Measurements from ENCODE around the gene MYO9A. TPM values are rescaled to one million over a fixed set of nuclear protein-coding genes. Genes with fewer than 3 reads are reported as not detected.
"Not testable (repeated sequence)": the region's sequence is repeated elsewhere in the genome, so short reads cannot be mapped to it uniquely, and the experiment has no call there.

MYO9A gene
- total RNA-seq, 2 donors from 2014 or later, result 24.0 to 28.6 TPM

DNA sequence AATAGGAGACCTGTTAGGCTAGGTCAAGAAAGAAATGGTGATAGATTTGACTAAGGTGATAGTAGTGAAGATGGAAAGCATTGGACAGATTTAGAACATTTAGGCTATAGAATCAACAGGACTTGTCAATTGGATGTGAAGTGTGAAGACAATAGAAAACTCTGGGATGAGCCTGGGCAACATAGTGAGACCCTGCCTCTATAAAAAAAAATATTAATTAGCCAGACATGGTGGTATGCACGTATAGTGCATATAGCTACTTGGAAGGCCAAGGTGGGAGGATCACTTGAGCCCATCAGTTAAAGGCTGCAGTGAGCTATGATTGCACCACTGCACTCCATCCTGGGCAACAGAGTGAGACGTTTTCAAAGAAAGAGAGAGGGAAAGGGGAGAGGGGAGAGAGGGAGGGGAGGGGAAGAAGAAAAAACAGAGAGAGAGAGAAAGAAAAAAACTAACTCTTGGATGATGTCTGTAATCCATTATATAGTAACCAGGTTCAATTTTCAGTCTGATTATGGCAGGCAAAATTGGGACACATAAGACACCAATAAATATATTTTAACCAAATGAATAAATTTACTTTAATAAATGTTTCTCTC, 9.9 kb upstream of the MYO9A start:
- Mint-ChIP-seq H3K4me3 (no peak overlapping the region), H3K27me3 (ENCODE audit: low read depth) (no peaks in the 10 kb centered on the region), H3K36me3 (ENCODE audit: insufficient read depth in 2 of 2) (no peaks in the 10 kb centered on the region), H3K4me1 (ENCODE audit: low read depth) (no peaks in the 10 kb centered on the region), H3K9me3 (no peaks in the 10 kb centered on the region), H3K27ac (no peak overlapping the region)
- no peak for ATAC-seq (replicated peaks in 1 of 2)
- DNase-seq, result no peak

- no peak for DNase-seq
- no peak overlapping the region for H3K27ac Mint-ChIP-seq
- H3K36me3 Mint-ChIP-seq (ENCODE audit: insufficient read depth in 2 of 2), result no peaks in the 10 kb centered on the region
- no peaks in the 10 kb centered on the region for H3K27me3 Mint-ChIP-seq (ENCODE audit: low read depth)
- no peak overlapping the region for H3K4me3 Mint-ChIP-seq
- no peak for ATAC-seq (replicated peaks in 1 of 2)
- H3K9me3 Mint-ChIP-seq, result no peaks in the 10 kb centered on the region
- peaks cover 7% of the 10 kb centered on the region for H3K4me1 Mint-ChIP-seq (ENCODE audit: low read depth)
These were observed 6.3 kb upstream of the MYO9A start for GRCh38 chr15:72124218-72124617.

- DNase-seq, result peak; percentile 82 to 84
- Mint-ChIP-seq H3K9me3 (no peaks in the 10 kb centered on the region), H3K4me3 (peak overlapping the region; percentile 97 to 100), H3K4me1 (ENCODE audit: low read depth) (peaks cover 51% of the 10 kb centered on the region), H3K27ac (peak overlapping the region; percentile 88), H3K27me3 (ENCODE audit: low read depth) (no peaks in the 10 kb centered on the region), H3K36me3 (ENCODE audit: insufficient read depth in 2 of 2) (peaks cover 0 to 3% of the 10 kb centered on the region in 2 donors)
- peak; percentile 74 to 76 for ATAC-seq (replicated peaks in 1 of 2)
These were observed 399 bp downstream of the MYO9A start for GRCh38 chr15:72117486-72118016.

GRCh38 chr15:72116731-72117485, 1.0 kb downstream of the MYO9A start:
- Mint-ChIP-seq H3K27ac (peak overlapping the region; percentile 88), H3K4me1 (ENCODE audit: low read depth) (peaks cover 51% of the 10 kb centered on the region), H3K27me3 (ENCODE audit: low read depth) (no peaks in the 10 kb centered on the region), H3K9me3 (no peaks in the 10 kb centered on the region), H3K36me3 (ENCODE audit: insufficient read depth in 2 of 2) (peaks cover 0 to 3% of the 10 kb centered on the region in 2 donors), H3K4me3 (peak overlapping the region; percentile 97 to 100)
- DNase-seq (peak in 1 of 2 donors; percentile 26), ATAC-seq (replicated peaks in 1 of 2) (no peak)

DNA sequence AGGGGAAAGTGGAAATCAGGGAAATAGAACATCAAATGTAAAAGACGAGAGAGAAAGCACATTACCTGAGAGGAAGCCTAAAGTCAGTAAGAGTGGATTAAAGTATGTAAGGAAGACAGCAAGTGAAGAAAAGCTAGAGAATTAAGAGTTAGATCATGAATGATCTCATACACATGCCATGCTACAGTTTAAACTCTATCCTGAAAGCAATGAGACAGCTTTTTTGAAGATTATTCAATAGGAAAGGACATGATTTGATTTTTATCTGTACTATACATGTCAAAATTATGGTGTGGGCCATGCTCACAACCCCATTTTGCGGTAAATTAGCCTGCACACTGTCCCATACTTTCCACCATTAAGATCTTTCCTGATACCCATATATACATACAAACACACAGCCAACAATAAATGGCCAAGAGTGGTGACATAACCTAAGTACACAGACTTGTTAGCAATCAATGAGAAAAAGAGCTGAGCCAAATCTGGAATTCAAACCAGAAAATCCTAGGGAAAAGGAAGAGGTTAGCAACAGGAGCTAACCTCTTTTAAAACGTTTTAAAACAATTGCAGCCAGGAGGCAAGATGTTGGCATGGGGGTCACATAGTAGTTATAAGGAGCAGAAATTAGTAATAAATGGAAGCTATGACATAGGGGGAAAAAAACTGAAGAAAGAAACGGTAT, 4.5 kb downstream of the MYO9A start:
- ATAC-seq (replicated peaks in 1 of 2) (no peak), DNase-seq (no peak)
- peaks cover 0 to 3% of the 10 kb centered on the region in 2 donors for H3K36me3 Mint-ChIP-seq (ENCODE audit: insufficient read depth in 2 of 2)
- H3K9me3 Mint-ChIP-seq, result no peaks in the 10 kb centered on the region
- peaks cover 37% of the 10 kb centered on the region for H3K4me1 Mint-ChIP-seq (ENCODE audit: low read depth)
- H3K4me3 Mint-ChIP-seq, result no peak overlapping the region
- H3K27ac Mint-ChIP-seq, result no peak overlapping the region
- H3K27me3 Mint-ChIP-seq (ENCODE audit: low read depth), result no peaks in the 10 kb centered on the region

GRCh38 chr15:72112805-72113204, 5.1 kb downstream of the MYO9A start:
- peaks cover 37% of the 10 kb centered on the region for H3K4me1 Mint-ChIP-seq (ENCODE audit: low read depth)
- ATAC-seq (replicated peaks in 1 of 2), result no peak
- H3K27ac Mint-ChIP-seq, result no peak overlapping the region

GRCh38 chr15:72112116-72112515, 5.8 kb downstream of the MYO9A start:
- ATAC-seq (replicated peaks in 1 of 2) (no peak), DNase-seq (no peak)
- H3K4me3 Mint-ChIP-seq, result no peak overlapping the region
- no peaks in the 10 kb centered on the region for H3K9me3 Mint-ChIP-seq
- H3K27me3 Mint-ChIP-seq (ENCODE audit: low read depth), result no peaks in the 10 kb centered on the region
- peaks cover 37% of the 10 kb centered on the region for H3K4me1 Mint-ChIP-seq (ENCODE audit: low read depth)
- H3K27ac Mint-ChIP-seq, result peak overlapping the region; percentile 7
- peaks cover 0 to 3% of the 10 kb centered on the region in 2 donors for H3K36me3 Mint-ChIP-seq (ENCODE audit: insufficient read depth in 2 of 2)

More at GRCh38 chr15:72112805-72113204, 5.1 kb downstream of the MYO9A start:
- no peak overlapping the region for H3K4me3 Mint-ChIP-seq
- no peaks in the 10 kb centered on the region for H3K9me3 Mint-ChIP-seq
- no peaks in the 10 kb centered on the region for H3K27me3 Mint-ChIP-seq (ENCODE audit: low read depth)
- no peak for DNase-seq
- peaks cover 0 to 3% of the 10 kb centered on the region in 2 donors for H3K36me3 Mint-ChIP-seq (ENCODE audit: insufficient read depth in 2 of 2)

DNA sequence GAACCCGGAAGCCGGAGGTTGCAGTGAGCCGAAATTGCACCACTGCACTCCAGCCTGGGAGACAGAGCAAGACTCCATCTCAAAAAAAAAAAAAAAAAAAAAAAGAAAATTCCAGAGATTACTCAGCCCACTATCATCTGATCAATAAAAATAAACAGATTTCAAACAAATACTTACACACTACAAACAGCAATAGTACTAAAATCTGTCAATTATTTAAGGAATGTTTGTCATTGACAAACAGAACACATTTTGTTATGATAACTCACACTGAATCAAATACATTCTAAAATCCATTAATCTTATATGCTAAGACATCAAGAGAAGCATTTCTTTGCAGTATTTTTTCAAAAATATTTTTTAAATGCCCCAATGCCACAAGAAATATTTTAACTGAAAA, 7.6 kb downstream of the MYO9A start:
- Mint-ChIP-seq H3K27me3 (ENCODE audit: low read depth) (no peaks in the 10 kb centered on the region), H3K4me3 (no peak overlapping the region), H3K36me3 (ENCODE audit: insufficient read depth in 2 of 2) (no peaks in the 10 kb centered on the region), H3K4me1 (ENCODE audit: low read depth) (peaks cover 21% of the 10 kb centered on the region), H3K9me3 (no peaks in the 10 kb centered on the region), H3K27ac (no peak overlapping the region)
- DNase-seq, result no peak
- ATAC-seq (replicated peaks in 1 of 2), result no peak

DNA sequence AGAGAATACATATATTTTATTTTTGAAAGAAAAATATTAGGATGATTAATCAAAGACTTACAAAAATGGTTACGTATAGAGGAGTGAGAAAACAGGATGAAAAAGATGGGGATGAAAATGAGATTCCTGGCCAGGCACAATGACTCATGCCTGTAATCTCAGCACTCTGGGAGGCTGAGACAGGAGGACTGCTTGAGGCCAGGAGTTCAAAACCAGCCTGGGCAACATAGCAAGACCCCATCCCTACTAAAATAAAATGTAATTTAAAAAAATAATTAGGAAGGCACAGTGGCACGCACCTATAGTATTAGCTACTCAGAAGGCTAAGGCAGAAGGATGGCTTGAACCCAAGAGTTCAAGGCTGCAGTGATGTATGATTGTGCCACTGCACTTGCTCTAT, 11.9 kb downstream of the MYO9A start:
- no peaks in the 10 kb centered on the region for H3K36me3 Mint-ChIP-seq (ENCODE audit: insufficient read depth in 2 of 2)
- no peaks in the 10 kb centered on the region for H3K27me3 Mint-ChIP-seq (ENCODE audit: low read depth)
- H3K27ac Mint-ChIP-seq, result no peak overlapping the region
- DNase-seq (no peak), ATAC-seq (replicated peaks in 1 of 2) (no peak)
- H3K9me3 Mint-ChIP-seq, result no peaks in the 10 kb centered on the region
- H3K4me3 Mint-ChIP-seq, result no peak overlapping the region
- no peaks in the 10 kb centered on the region for H3K4me1 Mint-ChIP-seq (ENCODE audit: low read depth)

GRCh38 chr15:72105111-72105510, 12.8 kb downstream of the MYO9A start:
- Mint-ChIP-seq H3K4me3 (no peak overlapping the region), H3K27ac (no peak overlapping the region), H3K9me3 (no peaks in the 10 kb centered on the region), H3K27me3 (ENCODE audit: low read depth) (no peaks in the 10 kb centered on the region), H3K36me3 (ENCODE audit: insufficient read depth in 2 of 2) (no peaks in the 10 kb centered on the region), H3K4me1 (ENCODE audit: low read depth) (no peaks in the 10 kb centered on the region)
- DNase-seq, result no peak
- ATAC-seq (replicated peaks in 1 of 2), result no peak

DNA sequence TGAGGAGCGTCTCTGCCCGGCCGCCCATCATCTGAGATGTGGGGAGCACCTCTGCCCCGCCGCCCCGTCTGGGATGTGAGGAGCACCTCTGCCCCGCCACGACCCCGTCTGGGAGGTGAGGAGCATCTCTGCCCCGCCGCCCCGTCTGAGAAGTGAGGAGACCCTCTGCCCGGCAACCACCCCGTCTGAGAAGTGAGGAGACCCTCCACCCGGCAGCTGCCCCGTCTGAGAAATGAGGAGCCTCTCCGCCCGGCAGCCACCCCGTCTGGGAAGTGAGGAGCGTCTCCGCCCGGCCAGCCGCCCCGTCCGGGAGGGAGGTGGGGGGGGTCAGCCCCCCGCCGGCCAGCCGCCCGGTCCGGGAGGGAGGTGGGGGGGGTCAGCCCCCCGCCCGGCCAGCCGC, 17.4 kb downstream of the MYO9A start:
- H3K4me3 Mint-ChIP-seq; H3K27ac Mint-ChIP-seq; ATAC-seq (replicated peaks in 1 of 2); H3K36me3 Mint-ChIP-seq (ENCODE audit: insufficient read depth in 2 of 2); DNase-seq; H3K27me3 Mint-ChIP-seq (ENCODE audit: low read depth); H3K9me3 Mint-ChIP-seq; H3K4me1 Mint-ChIP-seq (ENCODE audit: low read depth): not testable (repeated sequence)

DNA sequence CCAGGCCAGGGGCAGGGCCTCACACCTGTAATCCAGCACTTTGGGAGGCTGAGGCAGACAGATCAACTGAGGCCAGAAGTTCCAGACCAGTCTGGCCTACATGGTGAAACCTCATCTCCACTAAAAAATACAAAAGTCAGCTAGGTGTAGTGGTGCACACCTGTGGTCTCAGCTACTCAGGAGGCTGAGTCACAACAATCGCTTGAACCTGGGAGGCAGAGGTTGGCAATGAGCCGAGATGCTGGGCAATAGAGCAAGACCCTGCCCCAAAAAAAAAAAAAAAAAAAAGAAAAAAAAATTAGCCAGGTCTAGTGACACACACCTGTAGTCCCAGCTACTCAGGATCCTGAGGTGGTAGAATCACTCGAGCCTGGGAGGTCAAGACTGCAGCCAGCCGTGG, 18.8 kb downstream of the MYO9A start:
- H3K9me3 Mint-ChIP-seq, result no peaks in the 10 kb centered on the region
- no peak overlapping the region for H3K4me3 Mint-ChIP-seq
- DNase-seq, result no peak
- H3K36me3 Mint-ChIP-seq (ENCODE audit: insufficient read depth in 2 of 2), result peaks cover 0 to 1% of the 10 kb centered on the region in 2 donors
- no peaks in the 10 kb centered on the region for H3K4me1 Mint-ChIP-seq (ENCODE audit: low read depth)
- H3K27ac Mint-ChIP-seq, result no peak overlapping the region
- no peak for ATAC-seq (replicated peaks in 1 of 2)
- H3K27me3 Mint-ChIP-seq (ENCODE audit: low read depth), result no peaks in the 10 kb centered on the region

GRCh38 chr15:72098040-72098439, 19.9 kb downstream of the MYO9A start:
- no peak for DNase-seq
- no peaks in the 10 kb centered on the region for H3K27me3 Mint-ChIP-seq (ENCODE audit: low read depth)
- no peak for ATAC-seq (replicated peaks in 1 of 2)
- H3K27ac Mint-ChIP-seq, result no peak overlapping the region
- peaks cover 0 to 1% of the 10 kb centered on the region in 2 donors for H3K36me3 Mint-ChIP-seq (ENCODE audit: insufficient read depth in 2 of 2)
- no peaks in the 10 kb centered on the region for H3K4me1 Mint-ChIP-seq (ENCODE audit: low read depth)
- no peak overlapping the region for H3K4me3 Mint-ChIP-seq
- no peaks in the 10 kb centered on the region for H3K9me3 Mint-ChIP-seq

All from activated T-cell treated with anti-CD3 and anti-CD28 coated beads, Interleukin-2, amount 50 U/mL, for 72 hours (primary cell).